Mucosa of descending colon (tissue), 3 donors: ENCODE results near the gene FAAP100. TPM values are rescaled to one million over a fixed set of nuclear protein-coding genes. Genes with fewer than 3 reads are reported as not detected.

Source experiments
- ATAC-seq: fragments of 200-7000 bp; cut with Tn5 transposase; one replicate; pipeline ENCODE4 v1.9.1; 2020; ENCODE audit warnings: mild to moderate bottlenecking, moderate library complexity
- DNase-seq, 3 donors: peaks; one replicate each; pipeline ENCODE4 v3.0.0-alpha.2; 2020
- H3K36me3 ChIP-seq: fragments of 200-600 bp; one replicate; pipeline ENCODE4 v1.8.0; 2021; ENCODE audit warnings: low read depth, mild to moderate bottlenecking
- H3K4me1 ChIP-seq: fragments of 200-600 bp; one replicate; pipeline ENCODE4 v1.8.0; 2021; ENCODE audit warnings: low read depth, mild to moderate bottlenecking
- H3K4me3 ChIP-seq: fragments of 200-600 bp; one replicate; pipeline ENCODE4 v1.8.0; 2021; ENCODE audit warnings: mild to moderate bottlenecking
- H3K9me3 ChIP-seq: fragments of 200-600 bp; one replicate; pipeline ENCODE4 v1.8.0; 2021; ENCODE audit warnings: mild to moderate bottlenecking
- intact Hi-C, 2 donors: fragments of 100-400 bp; cut with DNase I in 1 of 2; cut with micrococcal nuclease in 1 of 2; formaldehyde crosslinking; loops; one replicate each; pipeline versions ENCODE4 v1.11.0 to v1.11.1; 2022; cut with DNase I, micrococcal nuclease
- total RNA-seq, 3 donors: library from RNA; stranded (reverse); fragmentation: NEBNext Ultra II Directional in 2 of 3; extraction: Animal tissue kit (Norgen Biotek cat#: 25700) in 2 of 3; gene quantifications; one replicate each; pipeline versions ENCODE4 v1.2.1 to v1.2.4, GENCODE V29; 2021 to 2023
- TF ChIP-seq, protein P1 (sequence below): fragments of 200-600 bp; IDR thresholded peaks from one replicate; pipeline ENCODE4 v1.8.0; 2022; ENCODE audit warnings: antibody characterized with exemption, mild to moderate bottlenecking
- donor health status: DM: no; HTN: no; CAD: no; lungs with moderate emphysema.
- donor health status: DM: no; HTN: no; CAD: no.
- donor health status: DM: no; HTN: yes; CAD: no.

The FAAP100 gene
- total RNA-seq, 3 donors from 2014 or later = 23.2 to 28.9 (median 25.0) TPM

DNA sequence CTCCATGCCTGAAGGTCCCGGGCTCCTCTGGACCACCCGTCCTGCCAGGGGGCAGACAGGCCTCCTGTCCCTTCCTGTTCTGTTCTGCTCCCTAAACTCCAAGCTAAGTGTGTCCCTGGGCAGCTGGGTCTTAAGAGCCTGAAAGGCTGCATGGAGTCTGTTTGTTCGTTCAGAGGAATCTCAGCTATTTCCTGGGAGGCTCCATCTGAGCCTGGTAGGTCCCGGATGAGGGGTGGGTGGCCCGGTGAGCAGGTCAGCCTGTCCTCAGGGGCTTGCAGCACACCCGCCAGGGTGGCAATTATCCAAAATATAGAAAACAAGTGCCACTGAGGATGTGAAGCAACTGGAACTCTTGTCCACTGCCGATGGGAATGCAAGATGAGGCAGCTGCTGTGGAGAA is 52.1 kb downstream of the FAAP100 start:
- ATAC-seq = peak; percentile 8
- intact Hi-C loops = no loop called here
- no peaks in the 10 kb centered on the region for H3K36me3 ChIP-seq
- no peak for DNase-seq
- H3K4me1 ChIP-seq = no peaks in the 10 kb centered on the region
- no peaks in the 10 kb centered on the region for H3K9me3 ChIP-seq
- TF ChIP-seq, protein P1, sequence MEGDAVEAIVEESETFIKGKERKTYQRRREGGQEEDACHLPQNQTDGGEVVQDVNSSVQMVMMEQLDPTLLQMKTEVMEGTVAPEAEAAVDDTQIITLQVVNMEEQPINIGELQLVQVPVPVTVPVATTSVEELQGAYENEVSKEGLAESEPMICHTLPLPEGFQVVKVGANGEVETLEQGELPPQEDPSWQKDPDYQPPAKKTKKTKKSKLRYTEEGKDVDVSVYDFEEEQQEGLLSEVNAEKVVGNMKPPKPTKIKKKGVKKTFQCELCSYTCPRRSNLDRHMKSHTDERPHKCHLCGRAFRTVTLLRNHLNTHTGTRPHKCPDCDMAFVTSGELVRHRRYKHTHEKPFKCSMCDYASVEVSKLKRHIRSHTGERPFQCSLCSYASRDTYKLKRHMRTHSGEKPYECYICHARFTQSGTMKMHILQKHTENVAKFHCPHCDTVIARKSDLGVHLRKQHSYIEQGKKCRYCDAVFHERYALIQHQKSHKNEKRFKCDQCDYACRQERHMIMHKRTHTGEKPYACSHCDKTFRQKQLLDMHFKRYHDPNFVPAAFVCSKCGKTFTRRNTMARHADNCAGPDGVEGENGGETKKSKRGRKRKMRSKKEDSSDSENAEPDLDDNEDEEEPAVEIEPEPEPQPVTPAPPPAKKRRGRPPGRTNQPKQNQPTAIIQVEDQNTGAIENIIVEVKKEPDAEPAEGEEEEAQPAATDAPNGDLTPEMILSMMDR = no peak
- H3K4me3 ChIP-seq = no peak overlapping the region

DNA sequence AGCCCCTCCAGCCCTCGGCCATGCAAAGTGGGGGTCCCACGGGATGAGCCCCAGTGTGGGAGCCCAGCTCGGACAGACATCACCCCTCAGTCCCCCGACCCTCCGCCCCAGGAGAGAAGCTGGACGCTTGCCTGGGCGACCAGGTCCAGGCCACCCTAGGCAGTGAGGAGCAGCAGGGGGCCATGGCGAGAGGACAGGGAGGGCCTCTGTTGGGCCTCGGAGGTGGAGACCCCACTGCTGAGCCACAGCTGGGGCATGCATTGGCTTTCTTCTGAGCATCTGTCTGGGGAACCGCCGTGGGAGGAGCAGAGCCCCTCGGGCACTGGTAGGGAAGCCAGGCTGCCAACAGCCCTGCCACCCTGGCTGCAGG is 52.6 kb downstream of the FAAP100 start:
- H3K9me3 ChIP-seq = no peaks in the 10 kb centered on the region
- TF ChIP-seq, protein P1 = no peak
- ATAC-seq = no peak
- DNase-seq = no peak
- no peaks in the 10 kb centered on the region for H3K4me1 ChIP-seq
- intact Hi-C loops = no loop called here
- no peaks in the 10 kb centered on the region for H3K36me3 ChIP-seq
- no peak overlapping the region for H3K4me3 ChIP-seq

GRCh38 chr17:81498953-81499600 is 53.1 kb downstream of the FAAP100 start:
- DNase-seq (no peak), ATAC-seq (peak; percentile 18)
- intact Hi-C loops = no loop called here
- Histone ChIP-seq H3K4me3 (no peak overlapping the region), H3K9me3 (no peaks in the 10 kb centered on the region), H3K4me1 (no peaks in the 10 kb centered on the region), H3K36me3 (no peaks in the 10 kb centered on the region)
- TF ChIP-seq, protein P1 = no peak

- H3K4me3 ChIP-seq = no peak overlapping the region
- DNase-seq (no peak), ATAC-seq (peak; percentile 68)
- H3K4me1 ChIP-seq = peaks cover 2% of the 10 kb centered on the region
- H3K36me3 ChIP-seq = no peaks in the 10 kb centered on the region
- intact Hi-C loops = no loop called here
- TF ChIP-seq, protein P1 = no peak
- H3K9me3 ChIP-seq = no peaks in the 10 kb centered on the region
Observed at GRCh38 chr17:81494626-81495377, 57.4 kb downstream of the FAAP100 start.

DNA sequence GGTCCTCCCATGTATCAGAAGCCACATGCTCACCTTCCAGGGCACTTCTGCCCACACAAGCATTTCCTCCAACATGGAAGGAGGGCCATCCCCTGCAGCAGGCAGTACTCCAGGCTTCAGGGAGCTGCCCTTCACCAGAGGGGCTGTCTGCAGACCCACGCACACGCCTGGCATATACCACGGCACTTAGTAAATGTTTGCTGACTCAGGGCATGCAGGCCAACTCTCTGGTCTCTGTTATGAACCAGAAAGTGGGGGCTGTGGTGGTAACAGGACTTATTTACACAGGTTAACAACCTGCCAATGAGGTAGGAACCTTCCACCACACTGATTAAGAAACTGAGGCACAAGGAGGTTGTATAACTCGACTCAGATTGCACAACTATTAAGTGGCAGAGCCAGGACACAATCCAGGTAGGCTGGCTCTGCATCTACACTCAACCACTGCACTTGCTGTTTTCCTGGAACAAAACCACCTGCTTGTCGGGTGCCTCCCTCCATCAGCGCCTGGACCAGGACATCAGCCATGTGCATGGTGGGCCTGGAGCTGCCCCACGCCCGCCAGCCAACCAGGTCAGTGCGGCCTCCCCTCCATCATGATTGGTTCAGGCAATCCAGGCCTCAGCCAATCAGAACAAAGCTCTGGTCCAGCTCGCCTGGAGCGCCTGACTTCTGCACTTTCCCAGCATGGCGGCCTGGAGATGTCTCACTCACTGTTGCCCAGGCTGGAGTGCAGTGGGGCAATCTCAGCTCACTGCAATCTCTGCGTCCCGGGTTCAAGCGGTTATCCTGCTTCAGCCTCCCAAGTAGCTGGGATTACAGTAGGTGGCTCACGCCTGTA is 58.7 kb downstream of the FAAP100 start:
- DNase-seq = no peak
- H3K4me3 ChIP-seq = no peak overlapping the region
- H3K9me3 ChIP-seq = no peaks in the 10 kb centered on the region
- intact Hi-C loops = no loop called here
- peaks cover 6% of the 10 kb centered on the region for H3K4me1 ChIP-seq
- TF ChIP-seq, protein P1 = no peak
- no peaks in the 10 kb centered on the region for H3K36me3 ChIP-seq
- ATAC-seq = no peak
